ENCODE results near the gene FAM107B. TPM values are rescaled to one million over a fixed set of nuclear protein-coding genes. Genes with fewer than 3 reads are reported as not detected.

FAM107B gene
- total RNA-seq, 1 donor from 2014 or later, result 50.9 TPM

DNA sequence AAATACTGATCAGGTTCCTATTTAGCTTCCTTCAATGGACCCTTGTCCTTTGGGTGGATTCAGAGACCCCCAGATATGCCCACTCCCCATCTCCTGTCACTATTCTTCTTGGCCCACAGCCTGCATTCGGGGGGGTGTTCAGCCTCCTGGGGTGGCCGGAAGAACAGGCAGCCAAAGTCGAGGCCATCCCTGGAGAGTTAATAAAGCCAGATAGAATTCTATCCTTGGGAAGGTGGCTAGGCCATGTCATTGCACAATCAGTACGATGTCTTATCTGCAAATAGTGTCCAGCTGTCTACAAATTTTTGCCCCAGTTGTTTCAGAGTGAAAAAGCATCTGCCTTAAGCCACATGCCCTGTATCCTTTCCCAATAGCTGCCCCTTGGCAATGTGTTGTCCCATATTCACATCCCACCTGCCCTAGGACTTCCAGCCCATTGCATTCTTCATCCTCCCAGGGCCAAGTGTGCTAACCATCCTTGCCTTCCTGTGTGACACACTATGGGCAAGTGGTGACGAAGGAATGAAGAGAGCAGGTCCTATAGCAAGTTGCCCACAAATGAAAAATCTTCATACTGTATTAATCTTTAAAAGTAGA lies 9.9 kb upstream of the FAM107B start:
- Mint-ChIP-seq H3K4me3 (no peak overlapping the region), H3K36me3 (no peaks in the 10 kb centered on the region), H3K27ac (no peak overlapping the region)

DNA sequence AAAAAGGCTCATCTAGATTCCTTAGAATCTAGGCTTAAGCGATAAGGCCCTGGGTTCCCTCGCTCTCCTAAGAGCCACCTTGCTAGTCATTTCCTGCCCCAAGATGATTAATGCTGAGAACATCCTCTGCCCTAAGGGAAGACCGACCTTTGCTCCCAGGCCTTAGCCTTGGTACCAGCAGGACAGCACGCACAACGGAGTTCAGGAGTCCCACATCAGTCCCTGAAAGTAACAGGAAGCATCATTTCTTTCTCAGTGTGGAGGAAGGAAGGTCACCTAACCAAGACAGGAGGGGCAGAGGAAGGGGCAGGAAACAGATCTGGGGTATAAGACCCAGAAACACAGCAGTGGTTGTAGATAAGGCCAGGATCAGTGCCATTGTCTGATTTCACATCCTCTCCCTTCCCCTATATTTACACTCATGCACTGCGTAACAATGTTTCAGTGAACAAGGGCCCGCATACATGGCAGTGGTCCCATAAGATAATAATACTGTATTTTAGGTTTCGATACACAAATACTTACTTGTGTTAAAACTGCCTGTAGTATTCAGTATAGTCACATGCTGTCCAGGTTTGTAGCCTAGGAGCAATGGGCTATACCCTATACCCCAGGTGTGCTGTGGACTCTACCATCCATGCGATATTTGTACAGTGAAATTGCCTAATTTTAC lies 8.1 kb upstream of the FAM107B start:
- H3K36me3 Mint-ChIP-seq, result no peaks in the 10 kb centered on the region
- no peaks in the 10 kb centered on the region for H3K27me3 Mint-ChIP-seq
- H3K9me3 Mint-ChIP-seq, result peaks cover 7% of the 10 kb centered on the region
- DNase-seq (ENCODE audit: extremely low spot score, unreplicated experiment), result no peak
- TF ChIP-seq, protein P1, sequence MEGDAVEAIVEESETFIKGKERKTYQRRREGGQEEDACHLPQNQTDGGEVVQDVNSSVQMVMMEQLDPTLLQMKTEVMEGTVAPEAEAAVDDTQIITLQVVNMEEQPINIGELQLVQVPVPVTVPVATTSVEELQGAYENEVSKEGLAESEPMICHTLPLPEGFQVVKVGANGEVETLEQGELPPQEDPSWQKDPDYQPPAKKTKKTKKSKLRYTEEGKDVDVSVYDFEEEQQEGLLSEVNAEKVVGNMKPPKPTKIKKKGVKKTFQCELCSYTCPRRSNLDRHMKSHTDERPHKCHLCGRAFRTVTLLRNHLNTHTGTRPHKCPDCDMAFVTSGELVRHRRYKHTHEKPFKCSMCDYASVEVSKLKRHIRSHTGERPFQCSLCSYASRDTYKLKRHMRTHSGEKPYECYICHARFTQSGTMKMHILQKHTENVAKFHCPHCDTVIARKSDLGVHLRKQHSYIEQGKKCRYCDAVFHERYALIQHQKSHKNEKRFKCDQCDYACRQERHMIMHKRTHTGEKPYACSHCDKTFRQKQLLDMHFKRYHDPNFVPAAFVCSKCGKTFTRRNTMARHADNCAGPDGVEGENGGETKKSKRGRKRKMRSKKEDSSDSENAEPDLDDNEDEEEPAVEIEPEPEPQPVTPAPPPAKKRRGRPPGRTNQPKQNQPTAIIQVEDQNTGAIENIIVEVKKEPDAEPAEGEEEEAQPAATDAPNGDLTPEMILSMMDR (conservative IDR thresholded peaks at IDR 0.05), result no peak
- no peak overlapping the region for H3K4me3 Mint-ChIP-seq
- no peaks in the 10 kb centered on the region for H3K4me1 Mint-ChIP-seq (ENCODE audit: unreplicated experiment)
- H3K27ac Mint-ChIP-seq, result no peak overlapping the region

More for the DNA sequence above, 9.9 kb upstream of the FAM107B start:
- no peaks in the 10 kb centered on the region for H3K4me1 Mint-ChIP-seq (ENCODE audit: unreplicated experiment)
- peaks cover 7% of the 10 kb centered on the region for H3K9me3 Mint-ChIP-seq
- TF ChIP-seq, protein P1 (conservative IDR thresholded peaks at IDR 0.05), result no peak
- no peaks in the 10 kb centered on the region for H3K27me3 Mint-ChIP-seq
- no peak for DNase-seq (ENCODE audit: extremely low spot score, unreplicated experiment)

DNA sequence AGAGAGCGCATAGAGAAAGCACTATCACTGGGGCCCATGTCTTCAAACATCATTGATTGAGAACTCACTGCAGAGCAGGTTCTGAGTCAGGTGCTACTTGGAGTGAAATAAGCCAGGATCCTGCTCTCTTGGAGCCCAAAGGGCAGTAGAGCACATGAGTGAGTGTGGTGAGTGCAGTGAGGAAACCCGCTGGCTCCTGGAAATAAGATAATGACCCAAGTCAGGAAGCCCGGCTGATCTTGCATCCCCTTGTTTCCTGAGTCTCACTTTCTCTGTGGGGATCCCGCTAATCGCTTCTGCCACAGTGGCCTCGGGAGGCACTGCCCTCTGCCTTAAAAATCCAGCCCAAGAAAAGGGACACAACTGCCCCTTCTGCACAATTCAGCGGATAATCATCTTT lies 7.1 kb upstream of the FAM107B start:
- Mint-ChIP-seq H3K36me3 (no peaks in the 10 kb centered on the region), H3K27ac (no peak overlapping the region), H3K27me3 (no peaks in the 10 kb centered on the region), H3K9me3 (peaks cover 7% of the 10 kb centered on the region), H3K4me1 (ENCODE audit: unreplicated experiment) (no peaks in the 10 kb centered on the region), H3K4me3 (no peak overlapping the region)
- TF ChIP-seq, protein P1 (conservative IDR thresholded peaks at IDR 0.05), result no peak
- DNase-seq (ENCODE audit: extremely low spot score, unreplicated experiment), result no peak

DNA sequence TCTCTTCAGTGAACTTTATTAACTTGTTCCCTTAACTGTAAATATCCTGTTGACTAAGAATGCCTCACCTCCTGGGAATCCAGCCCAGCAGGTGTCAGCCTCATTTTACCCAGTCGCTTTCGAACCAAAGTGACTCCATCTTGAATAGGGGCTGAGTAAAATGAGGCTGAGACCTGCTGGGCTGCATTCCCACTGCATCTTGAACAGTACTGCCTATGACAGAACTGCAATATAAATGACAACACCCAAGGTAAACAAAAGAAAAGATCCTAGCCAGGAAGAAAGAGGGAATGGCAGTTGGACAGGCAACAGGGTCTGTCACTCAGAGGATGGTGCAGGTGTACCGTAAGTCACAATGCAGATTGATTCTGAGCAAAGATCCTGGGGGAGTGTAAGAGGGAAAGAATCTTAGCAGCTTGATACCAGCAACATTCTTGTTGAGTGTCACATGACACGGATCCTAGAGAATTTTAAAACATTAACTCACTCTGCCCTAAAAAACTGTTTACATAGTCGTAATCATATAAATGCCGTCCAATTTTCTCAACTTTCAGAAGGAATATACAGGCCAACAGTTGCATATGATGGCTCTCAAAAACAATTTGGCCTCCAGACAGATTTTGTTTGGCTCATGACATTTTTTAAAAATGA lies 4.4 kb upstream of the FAM107B start:
- DNase-seq (ENCODE audit: extremely low spot score, unreplicated experiment), result no peak
- Mint-ChIP-seq H3K9me3 (no peaks in the 10 kb centered on the region), H3K27me3 (no peaks in the 10 kb centered on the region), H3K36me3 (no peaks in the 10 kb centered on the region), H3K27ac (peak overlapping the region; percentile 71), H3K4me1 (ENCODE audit: unreplicated experiment) (no peaks in the 10 kb centered on the region), H3K4me3 (no peak overlapping the region)
- TF ChIP-seq, protein P1 (conservative IDR thresholded peaks at IDR 0.05), result no peak

DNA sequence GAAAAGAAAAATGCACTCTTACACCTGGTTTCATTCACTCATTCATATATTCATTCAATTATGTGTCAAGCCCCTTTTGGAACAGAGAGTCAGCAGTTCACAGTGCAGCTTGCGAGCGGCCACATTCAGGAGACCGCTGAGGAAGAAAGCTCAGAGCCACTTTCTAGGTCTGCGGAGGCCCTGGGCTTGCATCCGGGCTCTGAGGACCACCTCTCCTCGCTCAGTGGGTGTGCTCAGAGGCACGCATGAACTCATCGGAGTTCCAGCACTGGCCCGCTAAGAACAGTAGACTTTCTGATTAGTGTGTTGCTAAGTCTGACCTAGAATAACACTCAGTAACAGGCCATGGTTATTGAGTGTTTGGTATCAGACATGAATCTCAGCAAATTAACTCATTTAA lies 1.8 kb upstream of the FAM107B start:
- TF ChIP-seq, protein P1 (conservative IDR thresholded peaks at IDR 0.05), result no peak
- Mint-ChIP-seq H3K36me3 (no peaks in the 10 kb centered on the region), H3K9me3 (no peaks in the 10 kb centered on the region), H3K27me3 (no peaks in the 10 kb centered on the region), H3K27ac (no peak overlapping the region), H3K4me1 (ENCODE audit: unreplicated experiment) (peaks cover 4% of the 10 kb centered on the region), H3K4me3 (no peak overlapping the region)
- no peak for DNase-seq (ENCODE audit: extremely low spot score, unreplicated experiment)

Data from type B pancreatic cell (in vitro differentiated cells).